Activated CD8-positive, alpha-beta memory T cell treated with anti-CD3 and anti-CD28 coated beads, Interleukin-2, amount 10 ng/mL, durations not matched to agents 7 days and 5 days (primary cell): Measurements from ENCODE around the gene DOCK2. TPM values are rescaled to one million over a fixed set of nuclear protein-coding genes. Genes with fewer than 3 reads are reported as not detected.
"Not testable (repeated sequence)": the region's sequence is repeated elsewhere in the genome, so short reads cannot be mapped to it uniquely, and the experiment has no call there.

Experiments
- ATAC-seq: fragments of 150-1000 bp; cut with Tn5 transposase; one replicate; pipeline ENCODE4 v1.10.0; 2021; ENCODE audit warnings: moderate library complexity
- CTCF ChIA-PET: fragments of 350-600 bp; sonication (Branson Sonifier 250); formaldehyde crosslinking; loops from one replicate; lab custom pipeline; 2021; ENCODE audit warnings: antibody characterized with exemption; lab: Charles Lee
- DNase-seq: peaks from one replicate; pipeline ENCODE4 v3.0.0-alpha.2; 2020
- H3K27ac Mint-ChIP-seq: one replicate; pipeline ENCODE4 v1.8.0; 2021; ENCODE audit warnings: mild to moderate bottlenecking, mixed read lengths
- H3K27me3 Mint-ChIP-seq: one replicate; pipeline ENCODE4 v1.8.0; 2021; ENCODE audit warnings: mixed read lengths
- H3K36me3 Mint-ChIP-seq: one replicate; pipeline ENCODE4 v1.8.0; 2021; ENCODE audit warnings: mild to moderate bottlenecking, mixed read lengths
- H3K4me1 Mint-ChIP-seq: one replicate; pipeline ENCODE4 v1.8.0; 2021; ENCODE audit warnings: mixed read lengths
- H3K4me3 Mint-ChIP-seq: one replicate; pipeline ENCODE4 v1.8.0; 2021; ENCODE audit warnings: mild to moderate bottlenecking, moderate library complexity, mixed read lengths
- H3K9me3 Mint-ChIP-seq: one replicate; pipeline ENCODE4 v1.8.0; 2022; ENCODE audit warnings: low read depth, mixed read lengths
- total RNA-seq, 2 experiments: library from RNA; stranded (reverse); gene quantifications; one replicate each; pipeline ENCODE4 v1.2.3, GENCODE V29; 2021

DOCK2 gene
- total RNA-seq, 2 experiments from 2014 or later = 271 to 321 TPM

GRCh38 chr5:169803077-169803981 lies 166.3 kb downstream of the DOCK2 start:
- no peak for DNase-seq
- Mint-ChIP-seq H3K4me1 (peaks cover 38% of the 10 kb centered on the region), H3K36me3 (peaks cover 46% of the 10 kb centered on the region), H3K27ac (no peak overlapping the region), H3K9me3 (no peaks in the 10 kb centered on the region), H3K27me3 (no peaks in the 10 kb centered on the region), H3K4me3 (no peak overlapping the region)
- CTCF ChIA-PET = no interaction called here
- no peak for ATAC-seq

- Mint-ChIP-seq H3K27ac (peak overlapping the region; percentile 37), H3K9me3 (no peaks in the 10 kb centered on the region), H3K4me3 (no peak overlapping the region), H3K36me3 (peaks cover 42% of the 10 kb centered on the region), H3K4me1 (peaks cover 38% of the 10 kb centered on the region), H3K27me3 (no peaks in the 10 kb centered on the region)
- ATAC-seq (no peak), DNase-seq (no peak)
- CTCF ChIA-PET = no interaction called here
Measured at GRCh38 chr5:169804861-169805260, 167.8 kb downstream of the DOCK2 start.

- H3K4me3 Mint-ChIP-seq = no peak overlapping the region
- no peaks in the 10 kb centered on the region for H3K27me3 Mint-ChIP-seq
- CTCF ChIA-PET = no interaction called here
- H3K36me3 Mint-ChIP-seq = peaks cover 41% of the 10 kb centered on the region
- H3K27ac Mint-ChIP-seq = peak overlapping the region; percentile 30
- peaks cover 38% of the 10 kb centered on the region for H3K4me1 Mint-ChIP-seq
- no peaks in the 10 kb centered on the region for H3K9me3 Mint-ChIP-seq
- ATAC-seq (peak; percentile 74), DNase-seq (peak; percentile 59)
Measured at GRCh38 chr5:169805527-169805934, 168.5 kb downstream of the DOCK2 start.

GRCh38 chr5:169805937-169806700 lies 169.0 kb downstream of the DOCK2 start:
- ATAC-seq = peak; percentile 27
- Mint-ChIP-seq H3K27ac (peak overlapping the region; percentile 30), H3K9me3 (no peaks in the 10 kb centered on the region), H3K36me3 (peaks cover 40% of the 10 kb centered on the region), H3K4me1 (peaks cover 36% of the 10 kb centered on the region), H3K4me3 (no peak overlapping the region), H3K27me3 (no peaks in the 10 kb centered on the region)
- no peak for DNase-seq
- CTCF ChIA-PET = no interaction called here

- CTCF ChIA-PET = no interaction called here
- H3K36me3 Mint-ChIP-seq = peaks cover 39% of the 10 kb centered on the region
- DNase-seq (no peak), ATAC-seq (no peak)
- H3K9me3 Mint-ChIP-seq = no peaks in the 10 kb centered on the region
- H3K4me3 Mint-ChIP-seq = no peak overlapping the region
- H3K4me1 Mint-ChIP-seq = peaks cover 28% of the 10 kb centered on the region
- H3K27ac Mint-ChIP-seq = no peak overlapping the region
- no peaks in the 10 kb centered on the region for H3K27me3 Mint-ChIP-seq
Measured at GRCh38 chr5:169808118-169808581, 171.1 kb downstream of the DOCK2 start.

GRCh38 chr5:169808880-169809279 lies 171.8 kb downstream of the DOCK2 start:
- CTCF ChIA-PET, H3K27me3 Mint-ChIP-seq, ATAC-seq, H3K4me3 Mint-ChIP-seq, H3K27ac Mint-ChIP-seq, H3K9me3 Mint-ChIP-seq, DNase-seq: not testable (repeated sequence)
- peaks cover 41% of the 10 kb centered on the region for H3K36me3 Mint-ChIP-seq
- H3K4me1 Mint-ChIP-seq = peaks cover 23% of the 10 kb centered on the region

- Mint-ChIP-seq H3K36me3 (peaks cover 41% of the 10 kb centered on the region), H3K4me3 (no peak overlapping the region), H3K4me1 (peaks cover 19% of the 10 kb centered on the region), H3K27ac (no peak overlapping the region), H3K27me3 (no peaks in the 10 kb centered on the region), H3K9me3 (no peaks in the 10 kb centered on the region)
- ATAC-seq (no peak), DNase-seq (no peak)
- CTCF ChIA-PET = no interaction called here
Measured at GRCh38 chr5:169809281-169809680, 172.2 kb downstream of the DOCK2 start.

- no peaks in the 10 kb centered on the region for H3K9me3 Mint-ChIP-seq
- H3K27me3 Mint-ChIP-seq = no peaks in the 10 kb centered on the region
- CTCF ChIA-PET = no interaction called here
Measured at GRCh38 chr5:169810524-169810923, 173.4 kb downstream of the DOCK2 start.

GRCh38 chr5:169811023-169811422 lies 173.9 kb downstream of the DOCK2 start:
- H3K27ac Mint-ChIP-seq = no peak overlapping the region
- H3K4me1 Mint-ChIP-seq = peaks cover 1% of the 10 kb centered on the region
- H3K36me3 Mint-ChIP-seq = peaks cover 35% of the 10 kb centered on the region
- H3K4me3 Mint-ChIP-seq = no peak overlapping the region
- H3K9me3 Mint-ChIP-seq = no peaks in the 10 kb centered on the region
- no peak for DNase-seq
- no peak for ATAC-seq
- H3K27me3 Mint-ChIP-seq = no peaks in the 10 kb centered on the region
- CTCF ChIA-PET = no interaction called here

More at GRCh38 chr5:169810524-169810923, 173.4 kb downstream of the DOCK2 start:
- peaks cover 6% of the 10 kb centered on the region for H3K4me1 Mint-ChIP-seq
- ATAC-seq = no peak
- H3K4me3 Mint-ChIP-seq = no peak overlapping the region
- H3K36me3 Mint-ChIP-seq = peaks cover 32% of the 10 kb centered on the region
- no peak for DNase-seq
- no peak overlapping the region for H3K27ac Mint-ChIP-seq

GRCh38 chr5:169811680-169812079 lies 174.6 kb downstream of the DOCK2 start:
- Mint-ChIP-seq H3K4me3 (no peak overlapping the region), H3K4me1 (no peaks in the 10 kb centered on the region), H3K9me3 (no peaks in the 10 kb centered on the region), H3K27ac (no peak overlapping the region), H3K36me3 (peaks cover 37% of the 10 kb centered on the region), H3K27me3 (no peaks in the 10 kb centered on the region)
- CTCF ChIA-PET = no interaction called here
- no peak for DNase-seq
- ATAC-seq = no peak

GRCh38 chr5:169812786-169813185 lies 175.7 kb downstream of the DOCK2 start:
- no peaks in the 10 kb centered on the region for H3K4me1 Mint-ChIP-seq
- DNase-seq (no peak), ATAC-seq (no peak)
- CTCF ChIA-PET = no interaction called here
- H3K27me3 Mint-ChIP-seq = no peaks in the 10 kb centered on the region
- peaks cover 48% of the 10 kb centered on the region for H3K36me3 Mint-ChIP-seq
- H3K4me3 Mint-ChIP-seq = no peak overlapping the region
- no peaks in the 10 kb centered on the region for H3K9me3 Mint-ChIP-seq
- no peak overlapping the region for H3K27ac Mint-ChIP-seq

GRCh38 chr5:169814045-169814444 lies 177.0 kb downstream of the DOCK2 start:
- no peaks in the 10 kb centered on the region for H3K4me1 Mint-ChIP-seq
- no peak overlapping the region for H3K27ac Mint-ChIP-seq
- H3K9me3 Mint-ChIP-seq = no peaks in the 10 kb centered on the region
- CTCF ChIA-PET = no interaction called here
- ATAC-seq (no peak), DNase-seq (no peak)
- H3K36me3 Mint-ChIP-seq = peaks cover 59% of the 10 kb centered on the region
- no peaks in the 10 kb centered on the region for H3K27me3 Mint-ChIP-seq
- H3K4me3 Mint-ChIP-seq = no peak overlapping the region

GRCh38 chr5:169814522-169814921 lies 177.4 kb downstream of the DOCK2 start:
- H3K27me3 Mint-ChIP-seq = no peaks in the 10 kb centered on the region
- no peaks in the 10 kb centered on the region for H3K4me1 Mint-ChIP-seq
- no peak overlapping the region for H3K4me3 Mint-ChIP-seq
- CTCF ChIA-PET = no interaction called here
- DNase-seq (no peak), ATAC-seq (no peak)
- H3K27ac Mint-ChIP-seq = no peak overlapping the region
- peaks cover 62% of the 10 kb centered on the region for H3K36me3 Mint-ChIP-seq
- H3K9me3 Mint-ChIP-seq = no peaks in the 10 kb centered on the region
